PC-3 (cell line): ENCODE results near the gene UBXN6.

Experiments used
- EZH2 ChIP-seq: fragments of 300-600 bp; sonication (generic); IDR thresholded peaks from one replicate; pipeline ENCODE4 v1.6.1; 2017; ENCODE audit warnings: antibody characterized with exemption, mild to moderate bottlenecking, low read length; ENCODE audit not compliant: unreplicated experiment
- EZH2phosphoT487 ChIP-seq: fragments of 300-600 bp; sonication (generic); IDR thresholded peaks from 2 replicates; pipeline ENCODE4 v1.6.1; 2018; ENCODE audit warnings: mild to moderate bottlenecking, antibody characterized with exemption, low read length, borderline replicate concordance
- TF ChIP-seq, protein P1 (sequence below): fragments of 300-600 bp; sonication (generic); conservative IDR thresholded peaks from 2 replicates; pipeline ENCODE4 v1.5.1; 2017; ENCODE audit warnings: antibody characterized with exemption, low read depth, mild to moderate bottlenecking, low read length

DNA sequence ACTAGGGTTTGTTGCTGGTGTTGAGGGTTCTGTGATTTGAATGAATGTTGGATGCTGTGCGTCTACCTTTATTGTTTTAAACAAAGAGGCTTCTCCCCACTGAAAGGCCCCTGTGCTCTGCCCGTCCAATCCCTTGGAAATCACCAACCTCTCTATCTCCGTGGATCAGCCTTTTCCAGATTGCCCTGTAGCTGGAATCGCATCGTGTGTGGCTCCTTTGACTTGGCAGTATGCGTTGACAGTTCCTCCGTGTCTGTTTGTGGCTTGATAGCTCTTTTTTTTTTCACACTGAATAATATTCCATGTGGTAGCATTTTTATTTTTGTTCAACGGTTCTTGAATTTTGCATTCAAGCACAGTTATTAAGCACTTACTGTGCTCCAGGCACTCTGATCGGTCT lies 23.2 kb downstream of the UBXN6 start:
- TF ChIP-seq, protein P1, sequence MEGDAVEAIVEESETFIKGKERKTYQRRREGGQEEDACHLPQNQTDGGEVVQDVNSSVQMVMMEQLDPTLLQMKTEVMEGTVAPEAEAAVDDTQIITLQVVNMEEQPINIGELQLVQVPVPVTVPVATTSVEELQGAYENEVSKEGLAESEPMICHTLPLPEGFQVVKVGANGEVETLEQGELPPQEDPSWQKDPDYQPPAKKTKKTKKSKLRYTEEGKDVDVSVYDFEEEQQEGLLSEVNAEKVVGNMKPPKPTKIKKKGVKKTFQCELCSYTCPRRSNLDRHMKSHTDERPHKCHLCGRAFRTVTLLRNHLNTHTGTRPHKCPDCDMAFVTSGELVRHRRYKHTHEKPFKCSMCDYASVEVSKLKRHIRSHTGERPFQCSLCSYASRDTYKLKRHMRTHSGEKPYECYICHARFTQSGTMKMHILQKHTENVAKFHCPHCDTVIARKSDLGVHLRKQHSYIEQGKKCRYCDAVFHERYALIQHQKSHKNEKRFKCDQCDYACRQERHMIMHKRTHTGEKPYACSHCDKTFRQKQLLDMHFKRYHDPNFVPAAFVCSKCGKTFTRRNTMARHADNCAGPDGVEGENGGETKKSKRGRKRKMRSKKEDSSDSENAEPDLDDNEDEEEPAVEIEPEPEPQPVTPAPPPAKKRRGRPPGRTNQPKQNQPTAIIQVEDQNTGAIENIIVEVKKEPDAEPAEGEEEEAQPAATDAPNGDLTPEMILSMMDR: no peak
- TF ChIP-seq EZH2 (no peak), EZH2phosphoT487 (no peak)
